Keratinocyte (primary cell): ENCODE results near the gene CECR2.

ENCODE experiments used
- CTCF ChIP-seq, 3 experiments: IDR thresholded peaks in 1 of 3; conservative IDR thresholded peaks in 1 of 3; optimal IDR thresholded peaks in 1 of 3; 2 replicates in 2 of 3; 3 replicates in 1 of 3; pipeline versions ENCODE3 to v1.5.1; 2011; ENCODE audit warnings: low read length in 3 of 3, mild to moderate bottlenecking in 3 of 3, moderate library complexity in 2 of 3, control low read depth in 1 of 3, inconsistent platforms in 1 of 3; ENCODE audit not compliant: insufficient read depth in 2 of 3; ENCODE audit errors: extremely low read depth in 1 of 3
- EZH2 ChIP-seq: IDR thresholded peaks from one replicate; pipeline ENCODE4 v1.6.1; 2012; ENCODE audit warnings: inconsistent platforms, mild to moderate bottlenecking, low read length, moderate library complexity

GRCh38 chr22:17443405-17444203 lies 74.3 kb downstream of the CECR2 start:
- TF ChIP-seq CTCF (optimal IDR thresholded peaks at IDR 0.05 in 1 of 3, IDR thresholded peaks at IDR 0.05 in 1 of 3, conservative IDR thresholded peaks at IDR 0.05 in 1 of 3; ENCODE audit: extremely low read depth in 1 of 3, insufficient read depth in 2 of 3, low read length in 3 of 3) (no peak), EZH2 (no peak)
